H9 (cell line): Measurements from ENCODE around the gene EHHADH. TPM values are rescaled to one million over a fixed set of nuclear protein-coding genes. Genes with fewer than 3 reads are reported as not detected.

Experiments
- DNase-seq: peaks from one replicate; pipeline ENCODE4 v3.0.0-alpha.2; 2017
- H2AFZ ChIP-seq: one replicate; pipeline ENCODE4 v1.6.1; 2013; ENCODE audit warnings: mild to moderate bottlenecking, low read length, control low read depth, moderate library complexity
- H2AK5ac ChIP-seq: 2 replicates; pipeline ENCODE4 v1.6.1; 2013; ENCODE audit warnings: low read length, control low read depth, mixed read lengths; ENCODE audit not compliant: insufficient read length
- H2BK120ac ChIP-seq: one replicate; pipeline ENCODE4 v1.6.1; 2013; ENCODE audit warnings: low read depth, mild to moderate bottlenecking, low read length, control low read depth, inconsistent platforms; ENCODE audit not compliant: poor library complexity, severe bottlenecking
- H2BK12ac ChIP-seq: 2 replicates; pipeline ENCODE4 v1.6.1; 2013; ENCODE audit warnings: low read length, control low read depth, mixed read lengths, low read depth; ENCODE audit not compliant: insufficient read length
- H2BK15ac ChIP-seq: 2 replicates; pipeline ENCODE4 v1.6.1; 2013; ENCODE audit warnings: low read depth, low read length, control low read depth
- H2BK20ac ChIP-seq: one replicate; pipeline ENCODE4 v1.6.1; 2013; ENCODE audit warnings: low read depth, mild to moderate bottlenecking, low read length, control low read depth, inconsistent platforms; ENCODE audit not compliant: poor library complexity, severe bottlenecking
- H2BK5ac ChIP-seq: 2 replicates; pipeline ENCODE4 v1.6.1; 2013; ENCODE audit warnings: low read length, control low read depth, mixed read lengths; ENCODE audit not compliant: insufficient read length
- H3K14ac ChIP-seq: 2 replicates; pipeline ENCODE4 v1.6.1; 2013; ENCODE audit warnings: low read length, control low read depth; ENCODE audit not compliant: insufficient read depth
- H3K18ac ChIP-seq: 2 replicates; pipeline ENCODE4 v1.6.1; 2013; ENCODE audit warnings: low read depth, mild to moderate bottlenecking, mixed read lengths, low read length, control low read depth; ENCODE audit not compliant: insufficient read length
- H3K23ac ChIP-seq: 2 replicates; pipeline ENCODE4 v1.6.1; 2013; ENCODE audit warnings: low read length, control low read depth, mixed read lengths, low read depth; ENCODE audit not compliant: insufficient read length
- H3K23me2 ChIP-seq: 2 replicates; pipeline ENCODE4 v1.6.1; 2013; ENCODE audit warnings: low read depth, mild to moderate bottlenecking, mixed read lengths, low read length, control low read depth; ENCODE audit not compliant: insufficient read length, poor library complexity, severe bottlenecking
- H3K27ac ChIP-seq: 2 replicates; pipeline ENCODE4 v1.5.1; 2013; ENCODE audit warnings: low read length, control low read depth, mixed read lengths, low read depth; ENCODE audit not compliant: insufficient read length
- H3K27me3 ChIP-seq: 2 replicates; pipeline ENCODE4 v1.6.1; 2013; ENCODE audit warnings: low read length, control low read depth, inconsistent platforms; ENCODE audit not compliant: insufficient read depth
- H3K4ac ChIP-seq: 2 replicates; pipeline ENCODE4 v1.6.1; 2013; ENCODE audit warnings: low read depth, mild to moderate bottlenecking, control low read depth, inconsistent platforms, low read length, moderate library complexity
- H3K4me1 ChIP-seq: 2 replicates; pipeline ENCODE4 v1.6.1; 2013; ENCODE audit warnings: low read length, control low read depth, inconsistent platforms; ENCODE audit not compliant: insufficient read depth
- H3K4me2 ChIP-seq: 2 replicates; pipeline ENCODE4 v1.6.1; 2013; ENCODE audit warnings: low read length, control low read depth, mixed read lengths; ENCODE audit not compliant: insufficient read length, insufficient read depth
- H3K56ac ChIP-seq: 2 replicates; pipeline ENCODE4 v1.6.1; 2013; ENCODE audit warnings: low read depth, mild to moderate bottlenecking, mixed read lengths, low read length, control low read depth; ENCODE audit not compliant: insufficient read length
- H3K79me1 ChIP-seq: 2 replicates; pipeline ENCODE4 v1.6.1; 2013; ENCODE audit warnings: low read depth, mild to moderate bottlenecking, moderate library complexity, low read length, control low read depth, inconsistent platforms; ENCODE audit not compliant: insufficient read depth, poor library complexity, severe bottlenecking
- H3K79me2 ChIP-seq: 2 replicates; pipeline ENCODE4 v1.6.1; 2013; ENCODE audit warnings: low read length, control low read depth, inconsistent platforms; ENCODE audit not compliant: insufficient read depth
- H3K9ac ChIP-seq: 2 replicates; pipeline ENCODE4 v1.6.1; 2013; ENCODE audit warnings: low read length, control low read depth, mixed read lengths; ENCODE audit not compliant: insufficient read length; ENCODE audit errors: extremely low read depth
- H3K9me3 ChIP-seq: one replicate; pipeline ENCODE4 v1.6.1; 2013; ENCODE audit warnings: low read depth, low read length, inconsistent platforms; ENCODE audit not compliant: control insufficient read depth
- H3T11ph ChIP-seq: one replicate; pipeline ENCODE4 v1.6.1; 2013; ENCODE audit warnings: mild to moderate bottlenecking, low read length, control low read depth, inconsistent platforms
- H4K20me1 ChIP-seq: one replicate; pipeline ENCODE4 v1.6.1; 2013; ENCODE audit not compliant: control insufficient read depth, insufficient read length, insufficient read depth
- H4K5ac ChIP-seq: 2 replicates; pipeline ENCODE4 v1.6.1; 2013; ENCODE audit warnings: low read depth, mild to moderate bottlenecking, mixed read lengths, low read length, control low read depth; ENCODE audit not compliant: insufficient read length
- H4K8ac ChIP-seq: replicated peaks from 2 replicates; pipeline ENCODE4 v1.6.1; 2013; ENCODE audit warnings: low read length, control low read depth, mixed read lengths, low read depth; ENCODE audit not compliant: insufficient read length
- H4K91ac ChIP-seq: 2 replicates; pipeline ENCODE4 v1.6.1; 2013; ENCODE audit warnings: low read depth, mild to moderate bottlenecking, moderate library complexity, mixed read lengths, low read length, control low read depth; ENCODE audit not compliant: insufficient read length
- H3K27ac Mint-ChIP-seq, 3 experiments: 2 replicates in 2 of 3; 3 replicates in 1 of 3; pipeline ENCODE4 v1.8.0; 2020 to 2021; ENCODE audit warnings: mixed read lengths in 3 of 3, mild to moderate bottlenecking in 1 of 3, moderate library complexity in 1 of 3
- H3K27me3 Mint-ChIP-seq: 2 replicates; pipeline ENCODE4 v1.8.0; 2021; ENCODE audit warnings: low read depth, mild to moderate bottlenecking, moderate library complexity, mixed read lengths
- H3K36me3 Mint-ChIP-seq, 3 experiments: 2 replicates in 2 of 3; 3 replicates in 1 of 3; pipeline ENCODE4 v1.8.0; 2020 to 2021; ENCODE audit warnings: low read depth in 3 of 3, mixed read lengths in 3 of 3; ENCODE audit not compliant: insufficient read depth in 1 of 3
- H3K4me1 Mint-ChIP-seq, 2 experiments: 2 replicates each; pipeline ENCODE4 v1.8.0; 2020; ENCODE audit warnings: mixed read lengths in 2 of 2
- H3K4me3 Mint-ChIP-seq, 2 experiments: 2 replicates in 1 of 2; 3 replicates in 1 of 2; pipeline ENCODE4 v1.8.0; 2020 to 2021; ENCODE audit warnings: mild to moderate bottlenecking in 2 of 2, mixed read lengths in 2 of 2, moderate library complexity in 1 of 2
- H3K9me3 Mint-ChIP-seq, 2 experiments: 2 replicates in 1 of 2; 3 replicates in 1 of 2; pipeline ENCODE4 v1.8.0; 2020; ENCODE audit warnings: mild to moderate bottlenecking in 2 of 2, mixed read lengths in 2 of 2, moderate library complexity in 1 of 2
- CTCF ChIP-seq: fragments of 200-600 bp; sonication (generic); conservative IDR thresholded peaks from 3 replicates; pipeline ENCODE4 v1.8.0; 2021; ENCODE audit warnings: antibody characterized with exemption, mild to moderate bottlenecking
- WGBS: extraction: QIAGEN DNeasy Blood & Tissue Kit; methylation state at CpG from one replicate; pipeline ENCODE4 v1.1.7; 2013; ENCODE audit warnings: missing lambda C conversion rate, low lambda C conversion rate, mixed read lengths; ENCODE audit not compliant: insufficient read length; ENCODE audit errors: extremely low coverage; 5-methylcytosine and 5-hydroxymethylcytosine counted together
- total RNA-seq: library from RNA; stranded (reverse); gene quantifications from 2 replicates; pipeline ENCODE4 v1.2.1, GENCODE V29; 2021

The EHHADH gene
- total RNA-seq, 1 experiment from 2014 or later = 2.1 TPM

- H3K23me2 ChIP-seq = peaks cover 13% of the 10 kb centered on the region
- no peak within 1 kb of the TSS for H3K4ac ChIP-seq
- peaks cover 8 to 11% of the 10 kb centered on the region in 2 experiments for H3K4me1 Mint-ChIP-seq
- no peak within 1 kb of the TSS for H2BK120ac ChIP-seq
- no peak within 1 kb of the TSS for H3K23ac ChIP-seq
- H4K91ac ChIP-seq = no peak within 1 kb of the TSS
- H2BK12ac ChIP-seq = no peak within 1 kb of the TSS
- TF ChIP-seq CTCF = no peak
- H2BK5ac ChIP-seq = no peak within 1 kb of the TSS
- H3K79me2 ChIP-seq = no peaks in the 10 kb centered on the region
- H2AK5ac ChIP-seq = no peak within 1 kb of the TSS
- WGBS = no CpG with 5 or more reads among the region's 113 CpGs
- H3T11ph ChIP-seq = no peak within 1 kb of the TSS
- no peaks in the 10 kb centered on the region for H3K36me3 Mint-ChIP-seq
- H3K56ac ChIP-seq = no peak within 1 kb of the TSS
- DNase-seq = peak; percentile 49
- H3K79me1 ChIP-seq = no peaks in the 10 kb centered on the region
- H2BK15ac ChIP-seq = no peak within 1 kb of the TSS
- no peak within 1 kb of the TSS for H2BK20ac ChIP-seq
- no peak within 1 kb of the TSS for H3K27ac ChIP-seq
- H4K5ac ChIP-seq = peak within 1 kb of the TSS; percentile 10
- peak within 1 kb of the TSS; percentile 80 for H3K4me2 ChIP-seq
- peaks cover 4% of the 10 kb centered on the region; the same call in 1 of the 2 replicates for H3K4me1 ChIP-seq
- H2AFZ ChIP-seq = no peak within 1 kb of the TSS
- peak within 1 kb of the TSS; percentile 52 for H3K18ac ChIP-seq
- H3K4me3 Mint-ChIP-seq = peak within 1 kb of the TSS; percentile 71 to 87
- no peaks in the 10 kb centered on the region for H3K9me3 Mint-ChIP-seq
- H3K9me3 ChIP-seq = no peaks in the 10 kb centered on the region
- H4K20me1 ChIP-seq = no peaks in the 10 kb centered on the region
- no peak within 1 kb of the TSS; a peak in 1 of 7 replicates for H3K27ac Mint-ChIP-seq
- H3K27me3 Mint-ChIP-seq = peaks cover 35% of the 10 kb centered on the region
- H3K27me3 ChIP-seq = peaks cover 7% of the 10 kb centered on the region; the same call in 1 of the 2 replicates
- peak within 1 kb of the TSS; percentile 9 for H3K9ac ChIP-seq
- peak within 1 kb of the TSS; percentile 69 for H3K14ac ChIP-seq
- H4K8ac ChIP-seq = no peak within 1 kb of the TSS
Observed at GRCh38 chr3:185152410-185153170, 101.3 kb downstream of the EHHADH start, which contains the start of gene C3orf70. C3orf70 (minus strand) TSS chr3:185153060; CDS start chr3:185152823, 237 bp downstream.
